Loucy (cell line): ENCODE results near the gene PDRG1.

Source experiments
- H2AFZ ChIP-seq: fragments of 200-600 bp; sonication (generic); 2 replicates; pipeline ENCODE4 v1.6.0; 2016; ENCODE audit warnings: antibody characterized with exemption, mild to moderate bottlenecking, low read length, moderate library complexity
- H3F3A ChIP-seq: fragments of 200-600 bp; 2 replicates; pipeline ENCODE4 v1.6.0; 2016; ENCODE audit warnings: antibody characterized with exemption, low read depth, mild to moderate bottlenecking
- H3K27me3 ChIP-seq: fragments of 200-600 bp; sonication (generic); 2 replicates; pipeline ENCODE4 v1.6.1; 2014; ENCODE audit warnings: low read length, mild to moderate bottlenecking; ENCODE audit not compliant: insufficient read depth, poor library complexity, severe bottlenecking
- H3K36me3 ChIP-seq: fragments of 200-600 bp; sonication (generic); 2 replicates; pipeline ENCODE4 v1.6.1; 2016; ENCODE audit warnings: low read length; ENCODE audit not compliant: insufficient read depth
- H3K4me1 ChIP-seq: fragments of 200-600 bp; sonication (generic); 2 replicates; pipeline ENCODE4 v1.5.1; 2014; ENCODE audit warnings: low read length, mild to moderate bottlenecking; ENCODE audit not compliant: insufficient read depth, poor library complexity, severe bottlenecking
- H3K4me2 ChIP-seq: fragments of 200-600 bp; sonication (generic); 2 replicates; pipeline ENCODE4 v1.6.0; 2014; ENCODE audit warnings: antibody characterized with exemption, low read length, low read depth, mild to moderate bottlenecking; ENCODE audit not compliant: poor library complexity, severe bottlenecking
- H3K4me3 ChIP-seq: fragments of 200-600 bp; sonication (generic); 2 replicates; pipeline ENCODE4 v1.5.1; 2014; ENCODE audit warnings: low read length, mild to moderate bottlenecking, mixed read lengths; ENCODE audit not compliant: poor library complexity, severe bottlenecking
- H3K79me2 ChIP-seq: fragments of 200-600 bp; sonication (generic); 2 replicates; pipeline ENCODE4 v1.6.1; 2014; ENCODE audit warnings: low read length; ENCODE audit not compliant: insufficient read depth
- H3K9ac ChIP-seq: fragments of 200-600 bp; sonication (generic); 2 replicates; pipeline ENCODE4 v1.6.0; 2014; ENCODE audit warnings: mild to moderate bottlenecking, low read depth, low read length, moderate library complexity; ENCODE audit not compliant: poor library complexity, severe bottlenecking
- H3K9me2 ChIP-seq: fragments of 200-600 bp; sonication (generic); replicated peaks from 2 replicates; pipeline ENCODE4 v1.6.1; 2016; ENCODE audit warnings: low read depth, low read length, mixed read lengths
- H3K9me3 ChIP-seq: fragments of 200-600 bp; sonication (generic); 2 replicates; pipeline ENCODE4 v1.6.1; 2014; ENCODE audit warnings: mild to moderate bottlenecking, antibody characterized with exemption, low read length, low read depth; ENCODE audit not compliant: insufficient read depth
- H4K20me1 ChIP-seq: fragments of 200-600 bp; sonication (generic); 2 replicates; pipeline ENCODE4 v1.6.0; 2014; ENCODE audit warnings: antibody characterized with exemption, low read length, mild to moderate bottlenecking; ENCODE audit not compliant: insufficient read depth, poor library complexity, severe bottlenecking
- EZH2phosphoT487 ChIP-seq: fragments of 200-600 bp; IDR thresholded peaks from 2 replicates; pipeline ENCODE4 v1.6.1; 2018; ENCODE audit warnings: antibody characterized with exemption, mild to moderate bottlenecking, moderate library complexity, borderline replicate concordance
- TF ChIP-seq, protein P1 (sequence below): fragments of 200-600 bp; sonication (generic); conservative IDR thresholded peaks from 2 replicates; pipeline ENCODE4 v1.5.1; 2014; ENCODE audit warnings: mild to moderate bottlenecking, antibody characterized with exemption, low read length

PDRG1 gene

DNA sequence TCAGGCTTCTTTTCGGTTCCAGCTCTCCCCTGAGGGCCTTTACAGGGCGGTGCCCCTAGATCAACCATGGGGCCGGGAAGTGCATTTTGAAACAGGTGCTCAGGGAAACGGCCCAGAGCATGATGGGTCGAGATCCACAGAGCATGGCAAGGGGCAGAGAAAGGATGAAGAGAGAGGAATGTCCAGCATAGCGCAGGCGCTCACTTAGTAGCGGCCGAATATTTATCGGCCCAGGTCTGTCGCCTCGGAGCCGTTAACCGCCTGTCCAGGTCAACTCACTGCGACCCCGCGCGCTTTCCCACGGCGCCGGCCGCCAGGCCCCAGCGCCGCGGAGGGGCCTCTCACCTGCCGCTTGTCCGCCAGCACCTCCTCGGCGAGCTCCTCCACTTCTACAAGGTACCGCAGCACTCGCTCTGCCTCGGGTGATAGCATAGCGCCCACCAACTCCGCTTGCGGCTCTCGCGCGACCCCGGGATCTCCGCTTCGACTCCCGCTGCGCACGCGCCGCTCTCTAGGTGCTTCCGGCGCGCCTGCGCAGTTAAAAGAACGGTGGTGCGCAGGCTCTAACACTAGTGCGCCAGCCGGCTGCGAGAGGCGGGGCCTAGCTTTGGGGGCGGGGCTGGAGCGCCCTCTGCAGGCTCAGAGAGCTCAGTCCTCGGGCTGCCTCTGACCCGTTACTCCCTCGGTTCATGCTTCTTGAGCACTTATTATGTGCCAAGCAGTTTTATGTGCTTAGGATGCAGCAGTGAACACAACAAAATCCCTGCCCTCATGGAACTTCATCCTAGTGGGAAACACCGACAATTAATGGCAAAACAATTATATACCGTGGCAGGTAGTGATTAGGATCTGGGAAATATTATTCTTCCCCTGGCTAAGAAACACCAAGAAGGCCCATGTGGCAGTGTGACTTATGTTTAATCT lies at the start of gene PDRG1:
Gene PDRG1 (minus strand): TSS at position 517 of the 924 bp plus-strand sequence. CDS start 85 bp downstream, at position 432.
- H3K9me2 ChIP-seq: no peaks in the 10 kb centered on the region
- peak within 1 kb of the TSS; percentile 95 for H3K4me3 ChIP-seq
- H4K20me1 ChIP-seq: peaks cover 31% of the 10 kb centered on the region
- peak within 1 kb of the TSS; percentile 87 for H2AFZ ChIP-seq
- peak within 1 kb of the TSS; percentile 94 for H3K4me2 ChIP-seq
- no peaks in the 10 kb centered on the region for H3F3A ChIP-seq
- H3K9me3 ChIP-seq: peaks cover 4% of the 10 kb centered on the region; the same call in 1 of the 2 replicates
- TF ChIP-seq EZH2phosphoT487: no peak
- TF ChIP-seq, protein P1, sequence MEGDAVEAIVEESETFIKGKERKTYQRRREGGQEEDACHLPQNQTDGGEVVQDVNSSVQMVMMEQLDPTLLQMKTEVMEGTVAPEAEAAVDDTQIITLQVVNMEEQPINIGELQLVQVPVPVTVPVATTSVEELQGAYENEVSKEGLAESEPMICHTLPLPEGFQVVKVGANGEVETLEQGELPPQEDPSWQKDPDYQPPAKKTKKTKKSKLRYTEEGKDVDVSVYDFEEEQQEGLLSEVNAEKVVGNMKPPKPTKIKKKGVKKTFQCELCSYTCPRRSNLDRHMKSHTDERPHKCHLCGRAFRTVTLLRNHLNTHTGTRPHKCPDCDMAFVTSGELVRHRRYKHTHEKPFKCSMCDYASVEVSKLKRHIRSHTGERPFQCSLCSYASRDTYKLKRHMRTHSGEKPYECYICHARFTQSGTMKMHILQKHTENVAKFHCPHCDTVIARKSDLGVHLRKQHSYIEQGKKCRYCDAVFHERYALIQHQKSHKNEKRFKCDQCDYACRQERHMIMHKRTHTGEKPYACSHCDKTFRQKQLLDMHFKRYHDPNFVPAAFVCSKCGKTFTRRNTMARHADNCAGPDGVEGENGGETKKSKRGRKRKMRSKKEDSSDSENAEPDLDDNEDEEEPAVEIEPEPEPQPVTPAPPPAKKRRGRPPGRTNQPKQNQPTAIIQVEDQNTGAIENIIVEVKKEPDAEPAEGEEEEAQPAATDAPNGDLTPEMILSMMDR: peak; percentile 85
- peak within 1 kb of the TSS; percentile 97 for H3K9ac ChIP-seq
- H3K4me1 ChIP-seq: peaks cover 27% of the 10 kb centered on the region
- H3K36me3 ChIP-seq: peaks cover 22% of the 10 kb centered on the region
- H3K79me2 ChIP-seq: peaks cover 49% of the 10 kb centered on the region
- no peaks in the 10 kb centered on the region for H3K27me3 ChIP-seq

DNA sequence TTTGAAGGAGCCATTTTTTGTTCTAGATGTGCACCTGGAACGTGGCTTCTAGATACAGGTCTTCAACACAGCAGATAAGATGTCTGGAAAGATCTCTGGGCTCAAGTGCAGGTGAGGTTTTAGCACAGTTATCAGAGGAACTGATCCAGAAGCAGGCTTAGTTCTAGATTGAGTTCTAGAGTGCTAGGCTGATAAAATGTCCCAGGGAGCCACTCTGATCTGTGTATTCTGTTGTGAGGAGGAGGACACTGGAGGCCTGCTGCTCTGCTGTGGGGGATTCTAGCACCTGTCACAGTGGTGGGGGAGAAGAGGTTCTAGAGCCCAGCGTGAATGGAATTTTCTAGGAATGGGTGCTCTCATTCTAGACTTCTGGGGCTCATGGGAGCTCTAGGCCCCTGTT lies 46.4 kb upstream of the PDRG1 start:
- Histone ChIP-seq H3K4me2 (no peak overlapping the region), H4K20me1 (no peaks in the 10 kb centered on the region), H3K36me3 (no peaks in the 10 kb centered on the region), H3K9ac (no peak overlapping the region), H3K4me1 (no peaks in the 10 kb centered on the region), H3K27me3 (no peaks in the 10 kb centered on the region), H3K9me2 (no peaks in the 10 kb centered on the region), H2AFZ (no peak overlapping the region), H3K9me3 (no peaks in the 10 kb centered on the region), H3K79me2 (no peaks in the 10 kb centered on the region), H3F3A (no peaks in the 10 kb centered on the region), H3K4me3 (no peak overlapping the region)
- TF ChIP-seq, protein P1: no peak

DNA sequence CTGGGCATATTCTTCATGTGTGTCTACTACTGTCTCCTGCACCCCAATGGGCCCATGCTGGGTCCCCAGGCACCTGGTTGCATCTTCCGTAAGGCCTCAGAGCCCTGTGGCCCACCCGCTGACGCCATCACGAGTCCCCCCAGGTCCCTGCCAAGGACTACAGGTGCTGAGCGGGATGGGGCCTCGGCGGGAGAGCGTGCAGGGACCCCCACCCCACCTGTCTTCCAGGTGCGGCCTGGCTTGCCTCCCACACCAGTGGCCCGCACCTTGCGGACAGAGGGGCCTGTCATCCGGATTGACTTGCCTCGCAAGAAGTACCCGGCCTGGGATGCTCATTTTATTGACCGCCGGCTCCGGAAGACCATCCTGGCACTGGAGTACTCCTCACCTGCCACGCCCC lies 45.1 kb upstream of the PDRG1 start:
- H3K4me3 ChIP-seq: no peak overlapping the region
- no peaks in the 10 kb centered on the region for H4K20me1 ChIP-seq
- no peaks in the 10 kb centered on the region for H3K9me3 ChIP-seq
- H3F3A ChIP-seq: no peaks in the 10 kb centered on the region
- H3K27me3 ChIP-seq: no peaks in the 10 kb centered on the region
- no peaks in the 10 kb centered on the region for H3K79me2 ChIP-seq
- no peaks in the 10 kb centered on the region for H3K4me1 ChIP-seq
- H3K36me3 ChIP-seq: no peaks in the 10 kb centered on the region
- H3K9me2 ChIP-seq: no peaks in the 10 kb centered on the region
- TF ChIP-seq, protein P1: no peak
- H2AFZ ChIP-seq: no peak overlapping the region
- H3K9ac ChIP-seq: no peak overlapping the region
- no peak overlapping the region for H3K4me2 ChIP-seq
